BLaER1 (cell line): ENCODE data around the gene SLC38A11.

ENCODE experiments used
- H3K27ac ChIP-seq: shearing (Covaris generic); formaldehyde crosslinking; 2 replicates; pipeline ENCODE4 v1.8.1; 2022
- H3K27me3 ChIP-seq: shearing (Covaris generic); formaldehyde crosslinking; 2 replicates; pipeline ENCODE4 v1.8.1; 2022
- H3K36me3 ChIP-seq: shearing (Covaris generic); formaldehyde crosslinking; 2 replicates; pipeline ENCODE4 v1.8.1; 2022
- H3K4me1 ChIP-seq: shearing (Covaris generic); formaldehyde crosslinking; 2 replicates; pipeline ENCODE4 v1.8.1; 2022
- H3K4me2 ChIP-seq: shearing (Covaris generic); formaldehyde crosslinking; 2 replicates; pipeline ENCODE4 v1.8.1; 2022
- H3K4me3 ChIP-seq: shearing (Covaris generic); formaldehyde crosslinking; 2 replicates; pipeline ENCODE4 v1.8.1; 2022
- H3K9ac ChIP-seq: shearing (Covaris generic); formaldehyde crosslinking; 2 replicates; pipeline ENCODE4 v1.8.1; 2022
- H3K9me3 ChIP-seq: shearing (Covaris generic); formaldehyde crosslinking; 2 replicates; pipeline ENCODE4 v1.8.1; 2022
- H4K20me1 ChIP-seq: shearing (Covaris generic); formaldehyde crosslinking; 2 replicates; pipeline ENCODE4 v1.8.1; 2022
- Cebpa-rat ChIP-seq: shearing (Covaris generic); IDR thresholded peaks from 2 replicates; pipeline ENCODE4 v1.8.1; 2022

SLC38A11 gene

DNA sequence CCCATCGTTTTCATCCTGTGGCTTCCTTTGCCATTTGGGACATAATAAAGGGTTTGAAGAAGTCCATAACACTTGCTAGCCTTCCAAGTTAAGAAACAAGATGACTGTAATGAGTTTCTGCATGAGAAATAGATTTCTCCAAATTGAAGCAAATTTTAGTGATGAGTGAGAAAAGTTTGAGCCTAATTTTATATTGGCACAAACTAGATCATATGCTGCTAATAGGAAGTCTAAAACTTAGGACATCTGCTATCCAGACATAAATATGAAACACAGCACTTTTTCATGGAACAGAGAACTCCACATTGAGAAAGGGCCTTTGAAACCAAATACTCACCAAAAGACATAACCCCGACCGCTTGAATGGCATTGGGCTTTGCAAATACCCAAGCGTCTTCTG lies 39.8 kb downstream of the SLC38A11 start:
- no peak overlapping the region for H3K27ac ChIP-seq
- no peaks in the 10 kb centered on the region for H3K27me3 ChIP-seq
- TF ChIP-seq Cebpa-rat, result no peak
- no peak overlapping the region for H3K4me2 ChIP-seq
- H3K4me1 ChIP-seq, result no peaks in the 10 kb centered on the region; the same call in 1 of the 2 replicates
- H3K9me3 ChIP-seq, result no peaks in the 10 kb centered on the region
- no peak overlapping the region for H3K9ac ChIP-seq
- no peak overlapping the region for H3K4me3 ChIP-seq
- no peaks in the 10 kb centered on the region for H4K20me1 ChIP-seq
- H3K36me3 ChIP-seq, result no peaks in the 10 kb centered on the region

- Histone ChIP-seq H3K27me3 (no peaks in the 10 kb centered on the region), H4K20me1 (no peaks in the 10 kb centered on the region), H3K4me2 (no peak overlapping the region), H3K9me3 (no peaks in the 10 kb centered on the region), H3K4me3 (no peak overlapping the region), H3K9ac (no peak overlapping the region), H3K36me3 (no peaks in the 10 kb centered on the region), H3K27ac (no peak overlapping the region), H3K4me1 (no peaks in the 10 kb centered on the region; the same call in 1 of the 2 replicates)
- TF ChIP-seq Cebpa-rat, result no peak
These were observed 41.5 kb downstream of the SLC38A11 start for GRCh38 chr2:164913640-164914350.

- Histone ChIP-seq H3K27ac (no peak overlapping the region), H3K4me1 (no peaks in the 10 kb centered on the region; the same call in 1 of the 2 replicates)
These were observed 42.3 kb downstream of the SLC38A11 start for GRCh38 chr2:164913011-164913410.

DNA sequence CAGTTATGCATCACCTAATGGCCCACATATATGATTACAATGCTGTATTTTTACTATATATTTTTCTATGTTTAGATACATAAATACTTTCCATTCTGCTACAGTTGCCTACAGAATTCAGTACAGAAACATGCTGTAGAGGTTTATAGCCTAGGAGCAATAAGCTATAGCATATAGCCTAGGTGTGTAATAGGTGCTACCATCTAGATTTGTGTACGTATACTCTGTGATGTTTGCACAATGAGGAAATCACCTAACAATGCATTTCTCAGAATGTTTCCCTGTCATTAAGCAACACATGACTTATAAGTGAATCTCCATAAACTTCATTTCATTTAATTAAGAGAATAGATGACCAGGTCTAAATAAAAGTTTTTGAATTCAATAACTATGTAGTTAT lies 43.5 kb downstream of the SLC38A11 start:
- Histone ChIP-seq H3K9me3 (no peaks in the 10 kb centered on the region), H4K20me1 (no peaks in the 10 kb centered on the region), H3K4me1 (no peaks in the 10 kb centered on the region; the same call in 1 of the 2 replicates), H3K4me2 (no peak overlapping the region), H3K27me3 (no peaks in the 10 kb centered on the region), H3K9ac (no peak overlapping the region), H3K4me3 (no peak overlapping the region), H3K36me3 (no peaks in the 10 kb centered on the region), H3K27ac (no peak overlapping the region)
- no peak for TF ChIP-seq Cebpa-rat

More at GRCh38 chr2:164913011-164913410, 42.3 kb downstream of the SLC38A11 start:
- no peak overlapping the region for H3K4me3 ChIP-seq
- no peaks in the 10 kb centered on the region for H3K27me3 ChIP-seq
- no peak for TF ChIP-seq Cebpa-rat
- no peaks in the 10 kb centered on the region for H3K9me3 ChIP-seq
- H3K4me2 ChIP-seq, result no peak overlapping the region
- no peak overlapping the region for H3K9ac ChIP-seq
- H4K20me1 ChIP-seq, result no peaks in the 10 kb centered on the region
- H3K36me3 ChIP-seq, result no peaks in the 10 kb centered on the region

GRCh38 chr2:164910101-164910899 lies 45.0 kb downstream of the SLC38A11 start:
- no peak for TF ChIP-seq Cebpa-rat
- H4K20me1 ChIP-seq, result no peaks in the 10 kb centered on the region
- no peaks in the 10 kb centered on the region for H3K36me3 ChIP-seq
- H3K27me3 ChIP-seq, result no peaks in the 10 kb centered on the region
- H3K4me1 ChIP-seq, result no peaks in the 10 kb centered on the region; the same call in 1 of the 2 replicates
- no peak overlapping the region for H3K9ac ChIP-seq
- H3K4me2 ChIP-seq, result no peak overlapping the region
- no peaks in the 10 kb centered on the region for H3K9me3 ChIP-seq
- H3K27ac ChIP-seq, result no peak overlapping the region
- no peak overlapping the region for H3K4me3 ChIP-seq

GRCh38 chr2:164906947-164907346 lies 48.4 kb downstream of the SLC38A11 start:
- H3K36me3 ChIP-seq, result no peaks in the 10 kb centered on the region
- H3K4me3 ChIP-seq, result no peak overlapping the region
- no peaks in the 10 kb centered on the region for H3K27me3 ChIP-seq
- no peaks in the 10 kb centered on the region for H4K20me1 ChIP-seq
- no peak for TF ChIP-seq Cebpa-rat
- no peaks in the 10 kb centered on the region for H3K4me1 ChIP-seq
- H3K4me2 ChIP-seq, result no peak overlapping the region
- H3K9ac ChIP-seq, result no peak overlapping the region
- no peaks in the 10 kb centered on the region for H3K9me3 ChIP-seq
- H3K27ac ChIP-seq, result no peak overlapping the region

- Histone ChIP-seq H3K4me3 (no peak overlapping the region), H3K27ac (no peak overlapping the region), H3K27me3 (no peaks in the 10 kb centered on the region), H3K4me1 (no peaks in the 10 kb centered on the region), H3K36me3 (no peaks in the 10 kb centered on the region), H3K9me3 (no peaks in the 10 kb centered on the region), H3K4me2 (no peak overlapping the region), H3K9ac (no peak overlapping the region), H4K20me1 (no peaks in the 10 kb centered on the region)
- TF ChIP-seq Cebpa-rat, result no peak
These were observed 50.0 kb downstream of the SLC38A11 start for GRCh38 chr2:164905307-164905706.

DNA sequence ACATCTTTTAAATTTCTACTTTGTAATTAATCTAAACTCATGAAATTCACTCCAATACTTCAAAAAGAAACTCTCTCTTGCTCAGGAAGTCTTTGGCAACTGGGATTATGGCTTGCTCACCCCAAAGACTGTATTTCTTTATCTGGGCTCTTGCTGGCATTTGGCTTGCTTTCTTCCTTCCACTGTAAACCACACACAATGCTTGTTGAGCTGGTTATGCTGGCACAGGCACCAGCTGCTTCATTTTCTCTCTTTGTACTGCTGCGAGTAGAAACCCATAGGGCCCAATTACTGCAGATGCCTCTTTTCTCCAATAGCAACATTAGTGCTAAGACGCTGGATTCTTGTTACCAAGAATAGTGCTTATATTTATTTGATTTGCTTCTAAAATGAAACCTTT lies 51.4 kb downstream of the SLC38A11 start:
- no peaks in the 10 kb centered on the region for H3K9me3 ChIP-seq
- no peak overlapping the region for H3K4me2 ChIP-seq
- no peaks in the 10 kb centered on the region for H3K36me3 ChIP-seq
- H3K9ac ChIP-seq, result no peak overlapping the region
- no peaks in the 10 kb centered on the region for H4K20me1 ChIP-seq
- no peak overlapping the region for H3K27ac ChIP-seq
- no peak for TF ChIP-seq Cebpa-rat
- no peak overlapping the region for H3K4me3 ChIP-seq
- no peaks in the 10 kb centered on the region for H3K27me3 ChIP-seq
- no peaks in the 10 kb centered on the region for H3K4me1 ChIP-seq

- H3K27me3 ChIP-seq, result no peaks in the 10 kb centered on the region
- H3K4me2 ChIP-seq, result no peak overlapping the region
These were observed 52.1 kb downstream of the SLC38A11 start for GRCh38 chr2:164903204-164903603.

DNA sequence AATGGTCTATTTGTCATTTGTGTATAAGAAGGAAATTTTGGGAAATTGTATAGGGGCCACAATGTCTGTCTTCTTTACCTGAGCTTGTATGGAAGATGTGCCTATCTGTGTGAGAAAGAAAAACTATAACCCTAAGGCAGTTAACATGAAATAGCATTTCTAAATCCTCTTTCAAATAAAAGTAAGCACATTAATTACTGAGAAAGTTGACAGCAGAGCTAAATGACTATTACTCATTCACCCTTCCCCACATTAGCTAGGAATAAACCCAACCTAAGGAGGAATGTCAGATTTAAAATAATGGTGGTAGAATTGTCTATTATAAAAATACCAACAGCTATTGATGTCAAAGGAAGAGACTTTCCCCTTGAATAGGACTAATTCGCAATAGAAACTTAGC lies 56.2 kb downstream of the SLC38A11 start:
- no peaks in the 10 kb centered on the region for H4K20me1 ChIP-seq
- TF ChIP-seq Cebpa-rat, result no peak
- H3K4me2 ChIP-seq, result no peak overlapping the region
- no peaks in the 10 kb centered on the region for H3K9me3 ChIP-seq
- H3K36me3 ChIP-seq, result no peaks in the 10 kb centered on the region
- H3K4me1 ChIP-seq, result no peaks in the 10 kb centered on the region
- no peak overlapping the region for H3K9ac ChIP-seq
- H3K27me3 ChIP-seq, result no peaks in the 10 kb centered on the region
- H3K27ac ChIP-seq, result no peak overlapping the region
- no peak overlapping the region for H3K4me3 ChIP-seq

More at GRCh38 chr2:164903204-164903603, 52.1 kb downstream of the SLC38A11 start:
- H3K4me3 ChIP-seq, result no peak overlapping the region
- H3K4me1 ChIP-seq, result no peaks in the 10 kb centered on the region
- H4K20me1 ChIP-seq, result no peaks in the 10 kb centered on the region
- H3K9ac ChIP-seq, result no peak overlapping the region
- TF ChIP-seq Cebpa-rat, result no peak
- no peaks in the 10 kb centered on the region for H3K36me3 ChIP-seq
- H3K9me3 ChIP-seq, result no peaks in the 10 kb centered on the region
- H3K27ac ChIP-seq, result no peak overlapping the region
